ENCODE results near the gene CLCN2. TPM values are rescaled to one million over a fixed set of nuclear protein-coding genes. Genes with fewer than 3 reads are reported as not detected.

CLCN2 gene
- total and polyA plus RNA-seq, 11 donors, result 1.2 to 3.6 (median 2.0) TPM

DNA sequence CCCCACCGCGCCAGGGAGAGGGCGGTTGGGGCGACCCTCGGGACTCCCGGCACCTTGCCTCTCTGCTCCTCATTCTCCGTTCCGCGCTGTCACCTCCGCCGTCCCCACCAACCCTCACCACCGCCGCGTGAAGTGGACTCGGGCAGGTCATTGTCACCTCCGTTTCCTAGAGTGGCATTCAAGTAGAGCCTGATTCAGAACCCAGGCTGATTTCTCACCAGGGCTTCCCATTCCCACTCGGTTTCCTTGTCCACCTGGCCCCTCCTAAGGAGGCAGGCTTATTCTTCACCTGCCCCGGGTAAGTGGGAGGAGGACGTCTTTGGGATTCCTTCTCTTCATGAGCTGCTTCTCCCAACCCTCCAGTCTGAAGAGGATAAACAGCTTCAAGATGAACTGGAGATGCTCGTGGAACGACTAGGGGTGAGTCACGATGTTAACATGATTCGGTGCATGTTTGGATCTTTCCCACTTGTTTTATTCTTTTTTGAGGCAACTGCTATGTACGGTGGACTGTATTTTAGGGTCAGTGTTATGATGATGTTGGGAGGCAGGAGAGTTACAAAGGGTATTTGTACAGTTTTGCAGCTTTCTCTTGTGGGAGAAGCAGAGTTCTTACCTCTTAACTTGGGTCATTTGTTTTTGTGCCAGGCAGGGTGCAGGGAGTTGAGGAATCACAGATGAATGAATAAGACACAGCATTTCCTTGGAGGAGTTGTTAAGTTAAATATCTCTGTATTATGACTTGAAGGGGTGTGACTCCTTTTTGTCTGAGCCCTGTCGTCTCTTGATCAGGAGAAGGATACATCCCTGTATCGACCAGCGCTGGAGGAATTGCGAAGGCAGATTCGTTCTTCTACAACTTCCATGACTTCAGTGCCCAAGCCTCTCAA is 61.7 kb downstream of the CLCN2 start:
- H3K27me3 ChIP-seq, result no peaks in the 10 kb centered on the region
- TF ChIP-seq POLR2A (IDR thresholded peaks at IDR 0.05) (no peak), CTCF (IDR thresholded peaks at IDR 0.05) (no peak)
- intact Hi-C loops (cut with DNase I), result loop anchor here in 6 of 10 donors (1.0 to 10.0 kb wide), 12 partner anchors 15 to 412 kb away; partner anchors contain the start of genes ALG3 (in 2 of the 6), AP2M1 (in 2 of the 6), EEF1AKMT4 (in 2 of the 6) and EIF4G1 (in 2 of the 6)
- peak overlapping the region; percentile 23 to 90 (median 82) for H3K27ac ChIP-seq
- peaks cover 0 to 19% (median 13%) of the 10 kb centered on the region in 12 donors for H3K4me1 ChIP-seq
- peaks cover 5 to 49% (median 46%) of the 10 kb centered on the region in 9 donors for H3K36me3 ChIP-seq
- DNase-seq, result no peak
- 16 to 17% (median 16%) methylated on average over 27 to 29 of the region's 29 CpGs for WGBS, 4 donors
- peak overlapping the region; percentile 66 to 98 (median 92) for H3K4me3 ChIP-seq
- no peak for ATAC-seq
- H3K9me3 ChIP-seq, result no peaks in the 10 kb centered on the region

DNA sequence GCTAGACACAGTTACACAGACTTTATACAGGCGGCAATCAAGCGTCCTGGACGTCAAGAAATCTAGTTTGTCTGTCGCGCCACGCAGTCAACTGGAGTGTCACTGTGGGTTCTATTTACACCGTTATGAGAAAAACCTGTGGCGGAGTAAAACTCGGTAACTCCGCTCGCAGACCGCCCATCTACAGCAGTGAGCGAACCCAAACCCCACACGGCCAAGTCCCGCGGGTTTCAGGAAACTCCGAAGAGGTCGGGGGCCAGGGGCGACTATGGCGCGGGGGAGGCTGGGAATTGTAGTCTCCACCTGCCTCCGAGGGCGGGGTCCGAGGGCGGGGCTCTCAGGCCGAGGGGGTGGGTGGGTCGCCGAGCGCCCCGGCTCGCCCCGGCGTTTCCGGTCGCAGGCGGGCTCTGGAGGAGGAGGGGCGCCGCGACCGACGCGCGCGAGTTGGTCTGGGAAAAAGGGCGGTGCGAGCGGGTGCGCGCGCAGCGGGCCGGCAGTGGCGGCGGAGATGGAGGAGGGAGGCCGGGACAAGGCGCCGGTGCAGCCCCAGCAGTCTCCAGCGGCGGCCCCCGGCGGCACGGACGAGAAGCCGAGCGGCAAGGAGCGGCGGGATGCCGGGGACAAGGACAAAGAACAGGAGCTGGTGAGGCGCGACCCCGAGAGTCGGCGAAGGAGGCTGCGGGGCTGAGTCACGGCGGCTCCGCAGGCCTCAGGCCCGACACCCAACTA is 62.5 kb downstream of the CLCN2 start, which contains the start of gene PSMD2:
Gene PSMD2, plus strand, starts transcription at position 483 of the 729 bp plus-strand sequence. Its CDS starts 26 bp downstream, at position 509.
- peak; percentile 25 to 76 for TF ChIP-seq POLR2A (IDR thresholded peaks at IDR 0.05)
- TF ChIP-seq CTCF (IDR thresholded peaks at IDR 0.05), result no peak
- peak; percentile 99 to 100 (median 99) for ATAC-seq
- 0 to 1% (median 1%) methylated on average over 37 to 78 of the region's 78 CpGs for WGBS, 4 donors
- Histone ChIP-seq H3K9me3 (no peaks in the 10 kb centered on the region), H3K36me3 (peaks cover 5 to 41% (median 38%) of the 10 kb centered on the region in 9 donors), H3K27ac (peak within 1 kb of the TSS; percentile 30 to 90 (median 84)), H3K4me1 (peaks cover 0 to 19% (median 13%) of the 10 kb centered on the region in 12 donors), H3K27me3 (no peaks in the 10 kb centered on the region), H3K4me3 (peak within 1 kb of the TSS; percentile 66 to 98 (median 92))
- peak; percentile 97 to 99 (median 98) for DNase-seq
- intact Hi-C loops (cut with DNase I), result loop anchor here in 5 of 10 donors (1.0 to 10.0 kb wide), 11 partner anchors 15 to 412 kb away; partner anchors contain the start of genes ALG3 (in 2 of the 5), AP2M1 (in 2 of the 5), EEF1AKMT4 (in 2 of the 5) and EIF4G1 (in 2 of the 5)

DNA sequence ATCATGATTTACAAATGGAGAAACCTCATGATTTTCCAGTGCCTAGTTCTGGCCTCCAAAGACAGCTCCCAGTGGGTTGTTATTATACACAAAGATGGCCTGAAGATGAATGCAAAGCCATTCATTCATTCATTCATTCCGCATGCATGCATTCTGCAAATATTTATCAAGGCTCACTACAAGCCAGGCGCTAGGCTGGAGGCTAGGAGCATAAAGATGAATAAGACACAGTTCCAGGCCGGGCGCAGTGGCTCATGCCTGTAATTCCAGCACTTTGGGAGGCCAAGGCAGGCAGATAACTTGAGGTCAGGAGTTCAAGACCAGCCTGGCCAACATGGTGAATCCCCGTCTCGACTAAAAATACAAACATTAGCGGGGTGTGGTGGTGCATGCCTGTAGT is 64.8 kb downstream of the CLCN2 start:
- DNase-seq (no peak), ATAC-seq (no peak)
- TF ChIP-seq CTCF (IDR thresholded peaks at IDR 0.05) (no peak), POLR2A (IDR thresholded peaks at IDR 0.05) (no peak)
- Histone ChIP-seq H3K4me1 (peaks cover 0 to 19% (median 13%) of the 10 kb centered on the region in 12 donors), H3K27ac (no peak overlapping the region), H3K36me3 (peaks cover 0 to 18% (median 15%) of the 10 kb centered on the region in 9 donors), H3K4me3 (no peak overlapping the region), H3K27me3 (no peaks in the 10 kb centered on the region), H3K9me3 (no peaks in the 10 kb centered on the region)
- intact Hi-C loops (cut with DNase I), result loop anchor here in 5 of 10 donors (5.0 to 10.0 kb wide), 8 partner anchors 49 to 409 kb away; partner anchors contain the start of genes AP2M1 (in 2 of the 5), ABCC5 (in 1 of the 5), ABCF3 (in 1 of the 5) and ALG3 (in 1 of the 5)
- WGBS, 4 donors, result 77 to 84% (median 78%) methylated on average over 7 of the region's 7 CpGs

Other genes with a start within 250 kb of the CLCN2 start
- 10 to 100 TPM; 24.5 to 39.0 (median 30.9) TPM for gene EIF2B5, start 226.2 kb downstream of the CLCN2 start, total RNA-seq
- 10 to 100 TPM; 28.5 to 58.2 TPM for gene EIF2B5, start 226.2 kb downstream of the CLCN2 start, polyA plus RNA-seq
- gene DVL3, start 206.2 kb downstream of the CLCN2 start, total RNA-seq, result 10 to 100 TPM; 53.4 to 94.2 (median 70.9) TPM
- gene DVL3, start 206.2 kb downstream of the CLCN2 start, polyA plus RNA-seq, result 10 to 100 TPM; 36.3 to 59.8 TPM
- 100 to 1,000 TPM; 225 to 400 (median 337) TPM for gene AP2M1, start 186.8 kb downstream of the CLCN2 start, total RNA-seq
- gene AP2M1, start 186.8 kb downstream of the CLCN2 start, polyA plus RNA-seq, result 100 to 1,000 TPM; 291 to 431 TPM
- 10 to 100 TPM; 58.2 to 81.9 (median 69.2) TPM for gene ABCF3, start 175.4 kb downstream of the CLCN2 start, total RNA-seq
- 10 to 100 TPM; 63.4 to 80.5 TPM for gene ABCF3, start 175.4 kb downstream of the CLCN2 start, polyA plus RNA-seq
- not detected for gene VWA5B2, start 132.0 kb downstream of the CLCN2 start, total RNA-seq
- gene VWA5B2, start 132.0 kb downstream of the CLCN2 start, polyA plus RNA-seq, result under 1 TPM in 1 of 2 donors, not detected in 1; 0.11 TPM
- 10 to 100 TPM; 10.9 to 49.1 (median 17.0) TPM for gene ALG3, start 112.6 kb downstream of the CLCN2 start, total RNA-seq
- gene ALG3, start 112.6 kb downstream of the CLCN2 start, polyA plus RNA-seq, result 10 to 100 TPM; 15.5 to 68.1 TPM
- gene EEF1AKMT4, start 111.9 kb downstream of the CLCN2 start, total RNA-seq, result 1 to 10 TPM in 7 of 9 donors, under 1 TPM in 2; 0.66 to 4.2 (median 2.1) TPM
- gene EEF1AKMT4, start 111.9 kb downstream of the CLCN2 start, polyA plus RNA-seq, result 10 to 100 TPM in 1 of 2 donors, 1 to 10 TPM in 1; 1.9 to 16.7 TPM
- under 1 TPM in 4 of 9 donors, not detected in 5; 0.17 to 0.37 (median 0.29) TPM for gene CAMK2N2, start 100.1 kb downstream of the CLCN2 start, total RNA-seq
- under 1 TPM in 1 of 2 donors, not detected in 1; 0.14 TPM for gene CAMK2N2, start 100.1 kb downstream of the CLCN2 start, polyA plus RNA-seq
- under 1 TPM in 1 of 9 donors, not detected in 8; 0.10 TPM for gene ECE2, start 85.6 kb downstream of the CLCN2 start, total RNA-seq
- gene ECE2, start 85.6 kb downstream of the CLCN2 start, polyA plus RNA-seq, result not detected
- gene PSMD2, start 62.4 kb downstream of the CLCN2 start, total RNA-seq, result 100 to 1,000 TPM; 198 to 314 (median 232) TPM
- 100 to 1,000 TPM in 1 of 2 donors, 10 to 100 TPM in 1; 82.3 to 443 TPM for gene PSMD2, start 62.4 kb downstream of the CLCN2 start, polyA plus RNA-seq
- 100 to 1,000 TPM; 211 to 406 (median 229) TPM for gene EIF4G1, start 47.0 kb downstream of the CLCN2 start, total RNA-seq
- gene EIF4G1, start 47.0 kb downstream of the CLCN2 start, polyA plus RNA-seq, result 100 to 1,000 TPM; 178 to 407 TPM
- 10 to 100 TPM; 21.9 to 53.2 (median 30.9) TPM for gene FAM131A, start 24.0 kb downstream of the CLCN2 start, total RNA-seq
- gene FAM131A, start 24.0 kb downstream of the CLCN2 start, polyA plus RNA-seq, result 10 to 100 TPM; 24.1 to 36.9 TPM
- 10 to 100 TPM; 15.2 to 40.3 (median 22.1) TPM for gene POLR2H, start 105 bp upstream of the CLCN2 start, total RNA-seq
- gene POLR2H, start 105 bp upstream of the CLCN2 start, polyA plus RNA-seq, result 10 to 100 TPM; 37.9 to 51.4 TPM
- gene THPO, start 16.6 kb upstream of the CLCN2 start, total RNA-seq, result under 1 TPM in 4 of 9 donors, not detected in 5; 0.12 to 0.68 (median 0.29) TPM
- gene THPO, start 16.6 kb upstream of the CLCN2 start, polyA plus RNA-seq, result under 1 TPM; 0.19 to 0.36 TPM
- 1 to 10 TPM; 2.0 to 7.4 (median 4.8) TPM for gene CHRD, start 18.4 kb upstream of the CLCN2 start, total RNA-seq
- 1 to 10 TPM; 3.9 to 6.3 TPM for gene CHRD, start 18.4 kb upstream of the CLCN2 start, polyA plus RNA-seq
- gene EPHB3, start 200.2 kb upstream of the CLCN2 start, total RNA-seq, result 1 to 10 TPM in 8 of 9 donors, under 1 TPM in 1; 1.00 to 4.6 (median 2.4) TPM
- gene EPHB3, start 200.2 kb upstream of the CLCN2 start, polyA plus RNA-seq, result 1 to 10 TPM; 1.4 TPM